Frontal cortex (tissue), 4 donors: ENCODE measurements around the gene GRIN2A. TPM values are rescaled to one million over a fixed set of nuclear protein-coding genes. Genes with fewer than 3 reads are reported as not detected.

Source experiments
- DNase-seq, 2 donors: peaks; one replicate each; pipeline ENCODE4 v3.0.0; 2012; ENCODE audit warnings: low spot score in 2 of 2
- FAIRE-seq: peaks from 2 replicates; lab custom pipeline; 2012; peaks lifted over from hg19 to GRCh38; lab: Jason Lieb, UNC
- total RNA-seq: library from RNA; depleted of rRNA; stranded (reverse); fragments of >200 nt; gene quantifications from one replicate; pipeline ENCODE4 v1.2.3, GENCODE V29; 2014
- donor health status: control.
- donor health status: control.
- donor health status: control.

GRIN2A gene
- 6.9 TPM for total RNA-seq

DNA sequence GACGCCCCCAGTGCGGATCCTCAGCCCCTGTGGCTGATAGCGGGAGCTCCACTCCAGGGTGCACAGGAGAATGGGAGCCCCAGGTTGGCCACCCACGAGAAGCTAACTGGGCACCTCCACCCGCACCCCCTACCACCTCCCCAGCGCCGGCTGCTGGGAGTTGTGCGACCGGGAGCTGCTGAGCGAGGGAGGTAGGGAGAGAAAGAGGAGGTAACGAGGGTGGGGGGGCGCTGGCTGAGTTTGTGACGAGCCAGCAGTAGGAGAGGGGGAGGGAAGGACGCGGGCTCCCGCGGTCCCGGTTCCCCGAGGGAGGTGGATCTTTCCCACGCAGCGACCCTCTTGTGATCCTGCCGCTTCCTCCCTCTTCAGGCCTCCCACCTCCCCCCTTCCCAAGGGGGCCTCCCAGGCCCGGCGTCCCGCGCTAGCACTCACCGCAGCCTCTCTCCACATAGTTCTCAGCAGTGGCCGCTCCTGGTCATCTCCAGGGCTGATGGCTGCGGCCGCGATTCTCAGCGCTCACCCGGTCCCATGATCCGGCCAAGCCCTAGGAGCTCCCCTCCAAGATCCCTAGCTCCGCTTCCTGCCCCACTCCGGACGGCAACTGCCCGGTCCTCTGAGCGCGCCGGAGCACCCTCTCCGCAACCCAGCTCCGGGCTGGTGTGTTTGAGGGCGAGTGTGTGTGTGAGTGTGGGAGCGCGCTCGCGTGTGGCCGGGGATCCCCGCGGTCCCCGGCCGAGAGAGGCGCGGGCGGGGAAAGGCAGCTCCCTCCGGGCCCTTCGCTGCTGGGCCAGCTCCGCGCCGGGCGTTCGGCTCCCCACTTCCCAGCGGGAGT lies at the start of gene GRIN2A:
TSS of gene GRIN2A (minus strand) at position 207 of the 832 bp plus-strand sequence. CDS start 2,017 bp downstream, outside the sequence.
- peak; percentile 31 to 32 for DNase-seq
- no peak for FAIRE-seq

DNA sequence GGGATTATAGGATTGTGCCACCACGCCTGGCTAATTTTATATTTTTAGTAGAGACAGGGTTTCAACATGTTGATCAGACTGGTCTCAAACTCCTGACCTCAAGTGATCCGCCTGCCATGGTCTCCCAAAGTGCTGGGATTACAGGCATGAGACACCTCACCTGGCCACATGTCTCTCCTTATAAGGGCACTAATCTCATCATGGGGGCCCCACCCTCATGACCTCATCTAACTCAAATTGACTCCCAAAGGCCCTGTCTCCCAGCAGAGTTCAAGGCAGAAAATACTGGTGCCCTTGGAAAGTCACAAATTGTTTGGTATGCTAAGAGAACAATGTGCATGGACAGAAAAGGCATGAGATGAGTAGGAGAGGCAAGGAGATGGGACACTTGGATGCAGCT lies 49.3 kb upstream of the GRIN2A start:
- no peak for FAIRE-seq
- no peak for DNase-seq

DNA sequence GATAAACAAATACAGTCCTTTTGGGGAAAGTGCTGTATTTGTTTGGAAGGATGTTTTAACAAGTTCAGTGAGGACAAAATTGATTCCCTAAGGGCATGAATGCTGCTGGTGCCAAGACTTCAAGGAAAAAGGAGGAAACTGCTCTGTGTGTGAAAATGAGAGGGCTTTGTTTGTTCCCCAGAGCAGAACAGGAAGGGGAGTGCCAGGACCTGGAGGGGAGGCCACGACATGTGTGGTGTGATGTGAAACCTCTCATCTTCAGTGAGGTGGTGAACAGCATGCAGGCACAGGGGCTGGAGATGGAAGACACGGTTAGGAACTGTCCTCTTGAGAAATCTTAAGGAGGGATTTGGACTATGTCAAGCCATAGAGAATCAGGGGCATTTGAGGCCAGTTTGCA lies 46.6 kb upstream of the GRIN2A start:
- no peak for FAIRE-seq

DNA sequence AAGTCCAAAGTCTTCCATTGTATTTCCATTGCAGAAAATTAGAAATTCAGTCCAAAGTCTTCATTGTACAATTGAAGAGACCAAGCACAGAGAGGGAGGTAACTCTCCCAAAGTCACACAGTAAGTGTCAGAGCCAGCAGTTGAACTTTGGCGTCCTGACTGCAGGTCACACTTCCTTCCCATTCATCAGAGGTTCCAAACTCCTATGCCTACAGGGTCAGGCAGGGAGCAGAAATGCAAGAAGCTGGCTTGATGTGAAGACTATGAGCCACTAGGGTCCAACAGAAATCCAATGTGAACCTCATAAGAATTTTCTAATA lies 44.7 kb upstream of the GRIN2A start:
- FAIRE-seq: no peak
- no peak for DNase-seq

More for the DNA sequence above, 46.6 kb upstream of the GRIN2A start:
- no peak for DNase-seq

DNA sequence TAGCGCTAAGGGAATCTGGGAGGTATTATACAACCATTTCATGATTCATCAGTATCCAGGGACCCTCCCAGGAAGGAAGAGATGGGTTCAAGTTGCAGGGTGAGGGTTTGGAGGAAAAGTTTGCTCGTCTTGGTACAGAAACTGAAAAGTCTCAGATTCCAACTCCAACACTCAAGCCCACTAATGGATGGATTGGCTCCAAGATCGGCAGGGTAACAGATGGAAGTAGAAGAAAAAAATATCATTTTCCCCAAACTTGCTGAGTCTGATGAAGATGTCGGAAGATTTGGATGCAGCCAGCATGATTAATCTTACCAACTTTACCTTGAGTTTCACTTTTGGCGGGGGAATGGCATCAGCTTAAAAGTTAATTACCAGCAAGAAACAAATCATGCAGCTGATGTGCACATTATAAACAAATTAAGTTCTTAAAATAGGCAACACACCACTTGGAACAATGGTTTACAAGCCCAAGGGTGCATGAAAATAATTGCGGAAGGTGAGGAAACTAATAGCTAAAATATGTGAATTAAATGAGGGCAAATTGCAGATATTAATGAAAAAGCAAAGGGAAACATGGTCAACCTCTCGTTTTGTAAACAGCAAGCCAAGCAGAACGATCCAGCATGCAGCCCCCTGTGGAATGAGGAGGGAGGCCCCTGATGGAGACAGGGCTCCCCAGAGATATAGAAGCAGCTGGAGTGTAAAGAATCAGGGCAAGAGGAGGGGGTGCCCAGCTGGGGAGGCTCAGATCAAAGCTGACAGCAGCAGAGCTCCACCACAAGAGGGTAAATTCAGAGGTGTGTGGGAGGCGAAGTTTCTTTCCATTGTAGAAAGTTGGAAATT lies 44.1 kb upstream of the GRIN2A start:
- FAIRE-seq (no peak), DNase-seq (no peak)

DNA sequence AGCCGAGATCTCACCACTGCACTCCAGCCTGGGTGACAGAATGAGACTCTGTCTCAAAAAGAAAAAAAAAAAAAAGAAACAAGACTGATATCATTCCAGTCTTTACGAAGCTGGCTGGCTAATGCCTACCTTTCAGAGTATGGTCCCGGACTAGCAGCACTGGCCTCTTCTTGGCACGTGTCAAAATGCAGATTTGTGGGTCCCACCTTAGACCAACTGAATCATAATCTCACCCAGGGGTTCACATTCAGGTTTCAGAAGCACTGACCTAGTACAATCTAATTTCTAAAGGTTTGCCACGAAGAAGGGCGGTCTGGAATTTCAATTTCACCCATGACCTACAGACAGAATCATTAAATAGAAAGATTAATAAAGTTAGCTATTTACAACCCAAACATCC lies 43.4 kb upstream of the GRIN2A start:
- DNase-seq (no peak), FAIRE-seq (no peak)

DNA sequence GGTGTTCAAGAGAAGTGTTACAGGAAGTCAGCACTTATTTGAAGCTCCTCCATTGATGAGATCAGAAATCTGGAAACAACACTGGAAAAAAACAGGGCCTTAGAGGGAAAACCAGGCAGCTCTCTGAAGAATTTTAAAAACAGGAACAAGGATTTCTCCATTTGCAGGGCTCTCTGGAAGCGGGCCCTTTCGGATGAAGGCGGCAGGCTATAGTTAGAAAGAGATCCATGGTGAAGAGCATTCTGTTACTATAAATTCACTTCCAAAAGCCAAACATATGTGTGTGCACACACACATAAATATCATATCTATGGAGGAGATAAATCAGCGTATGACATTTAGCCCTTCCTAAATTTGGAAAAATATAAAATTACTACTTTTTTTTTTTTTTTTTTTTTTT lies 42.6 kb upstream of the GRIN2A start:
- DNase-seq (no peak), FAIRE-seq (no peak)

DNA sequence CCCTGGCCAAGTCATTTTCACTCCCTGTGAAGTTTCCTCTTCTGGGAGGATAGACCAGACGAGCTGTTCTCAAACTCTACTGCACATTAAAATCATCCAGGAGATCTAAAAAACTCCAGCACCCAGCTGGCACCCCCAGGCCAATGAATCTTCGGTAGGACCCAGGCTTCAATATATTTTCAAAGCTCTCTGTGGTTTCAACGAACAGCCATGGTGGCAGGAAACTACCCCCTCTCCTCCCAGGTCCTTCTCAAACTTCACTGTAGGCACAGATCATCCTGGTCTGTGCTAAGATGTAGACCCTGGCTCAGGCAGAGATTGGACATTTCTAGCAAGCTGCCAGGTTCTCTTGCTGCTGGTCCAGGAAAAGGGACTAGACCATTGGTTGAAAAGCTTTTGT lies 38.7 kb upstream of the GRIN2A start:
- DNase-seq (no peak), FAIRE-seq (no peak)

DNA sequence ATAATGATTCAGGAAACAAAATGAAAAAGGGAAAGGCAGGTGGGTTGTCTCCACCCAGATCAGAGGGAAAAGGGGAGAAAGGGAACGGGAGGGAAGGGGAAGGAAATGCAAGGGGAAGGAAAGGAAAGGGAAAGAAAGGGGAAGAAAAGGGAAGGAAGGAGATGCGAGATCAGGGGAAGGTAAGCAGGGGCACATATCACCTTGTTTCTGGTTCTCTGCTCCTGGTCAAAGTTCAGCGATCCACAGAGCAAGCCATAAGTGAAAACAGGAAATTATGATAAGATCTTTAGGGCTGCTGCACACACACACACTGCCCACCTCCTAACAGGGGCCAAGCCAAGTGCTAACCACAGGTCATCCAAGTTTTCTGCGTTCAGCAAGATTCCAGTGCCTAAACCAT lies 37.5 kb upstream of the GRIN2A start:
- FAIRE-seq (no peak), DNase-seq (no peak)

DNA sequence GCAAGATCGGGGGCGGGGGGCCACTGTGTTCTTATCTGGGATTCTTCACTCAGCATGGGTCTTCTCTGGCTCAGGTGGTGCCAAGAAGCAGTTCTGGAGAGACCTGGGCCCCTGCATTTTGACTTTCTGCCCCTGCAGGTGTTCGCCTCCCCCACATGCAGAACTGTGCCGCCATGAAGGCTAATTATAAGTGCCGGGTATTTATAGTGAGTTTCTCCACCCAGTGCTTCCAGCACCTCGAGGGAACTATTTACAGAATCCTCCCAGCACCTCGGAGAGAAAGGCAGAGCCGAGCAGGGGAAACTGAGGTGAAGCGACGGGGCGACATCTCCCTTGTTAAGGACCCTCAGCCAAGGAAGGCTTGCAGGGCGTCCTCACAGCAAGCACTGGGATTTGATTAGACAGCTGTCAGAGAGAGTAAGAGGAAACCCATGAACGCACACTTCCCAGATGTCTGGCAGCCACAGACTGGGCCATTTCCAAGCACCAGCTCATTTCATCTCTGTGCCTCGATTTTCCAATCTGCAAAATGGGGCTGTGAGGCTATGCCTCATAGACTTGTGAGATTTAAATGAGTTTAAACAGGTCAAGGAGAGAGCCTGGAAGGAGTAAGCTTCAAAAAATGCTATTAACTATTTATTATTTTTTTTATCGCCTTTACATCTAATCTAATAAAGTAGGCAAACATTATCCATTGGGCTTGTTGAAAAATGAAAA lies 36.4 kb upstream of the GRIN2A start:
- FAIRE-seq (no peak), DNase-seq (no peak)

DNA sequence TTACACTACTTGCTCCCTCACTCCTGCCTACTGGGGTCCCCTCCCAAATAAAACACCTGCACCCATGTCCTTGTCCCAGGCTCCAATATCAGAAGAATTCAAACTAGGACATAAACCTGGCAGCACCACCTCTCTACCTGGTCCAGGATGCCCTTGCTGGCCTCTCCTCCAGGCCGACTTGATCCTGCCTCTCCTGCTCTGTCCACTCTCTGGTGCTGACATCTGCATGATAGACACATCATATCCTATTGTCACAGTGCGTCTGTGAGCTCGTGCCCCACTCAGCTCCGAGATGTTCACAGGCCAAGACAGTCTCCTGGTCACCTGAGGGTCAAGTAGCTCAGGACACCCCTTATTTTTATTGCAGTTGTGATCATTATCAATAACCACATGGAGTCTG lies 31.5 kb upstream of the GRIN2A start:
- FAIRE-seq: no peak

DNA sequence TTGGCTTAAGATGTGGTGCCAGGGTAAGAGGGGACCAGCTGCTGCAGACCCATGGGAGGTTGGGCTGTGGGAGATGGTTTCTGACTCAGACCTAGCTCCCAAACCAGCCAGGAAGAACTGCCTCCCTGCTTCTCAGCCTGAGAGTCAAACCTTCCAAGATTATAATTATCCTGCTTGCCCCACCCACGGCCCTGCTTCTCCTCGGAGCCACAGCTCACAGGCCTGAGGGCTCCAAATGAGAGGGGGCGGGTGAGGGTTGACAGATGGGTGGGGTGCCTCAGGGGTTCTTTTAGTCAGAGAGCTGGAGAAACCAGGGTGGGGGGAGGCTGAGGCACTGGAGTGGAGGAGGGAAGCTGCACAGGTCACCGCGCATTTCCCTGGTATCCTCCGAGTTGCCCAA lies 28.7 kb upstream of the GRIN2A start:
- FAIRE-seq (no peak), DNase-seq (no peak)

More for the DNA sequence above, 31.5 kb upstream of the GRIN2A start:
- no peak for DNase-seq

DNA sequence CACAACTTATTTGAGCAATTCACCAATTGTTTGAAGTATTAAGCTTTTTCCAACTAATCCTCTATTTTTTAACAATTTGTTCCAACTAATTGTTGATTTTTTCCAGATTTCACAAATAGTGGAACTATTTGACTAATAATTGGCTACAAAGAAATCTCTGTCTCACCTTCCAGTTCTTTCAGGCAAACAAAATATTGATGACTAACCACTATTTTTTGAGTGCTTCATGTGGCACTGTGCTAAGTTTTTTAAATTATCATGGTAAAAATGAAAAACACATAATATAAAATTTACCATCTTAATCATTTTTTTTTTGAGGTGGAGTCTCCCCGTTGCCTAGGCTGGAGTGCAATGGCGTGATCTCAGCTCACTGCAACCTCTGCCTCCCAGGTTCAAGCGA lies 24.6 kb upstream of the GRIN2A start:
- no peak for FAIRE-seq
- no peak for DNase-seq

DNA sequence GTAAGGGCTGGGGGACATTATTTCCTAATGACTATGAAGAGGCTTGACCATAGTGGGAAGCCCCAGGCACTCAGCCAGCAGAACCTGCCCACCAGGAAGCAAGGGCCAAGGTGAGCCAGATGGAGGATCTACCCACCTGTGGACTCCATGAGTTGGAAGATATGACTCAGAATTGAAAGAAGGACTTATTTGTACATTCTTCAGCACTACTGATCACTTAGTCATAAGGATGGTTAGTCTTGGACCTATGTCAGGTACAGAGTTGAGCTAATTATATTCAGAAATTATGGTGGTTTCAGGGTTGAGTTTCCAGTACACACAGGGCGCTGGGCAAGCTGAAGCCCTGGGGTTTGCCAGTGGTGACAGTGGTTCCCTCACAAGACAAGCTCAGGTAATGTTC lies 24.0 kb upstream of the GRIN2A start:
- DNase-seq (no peak), FAIRE-seq (no peak)

DNA sequence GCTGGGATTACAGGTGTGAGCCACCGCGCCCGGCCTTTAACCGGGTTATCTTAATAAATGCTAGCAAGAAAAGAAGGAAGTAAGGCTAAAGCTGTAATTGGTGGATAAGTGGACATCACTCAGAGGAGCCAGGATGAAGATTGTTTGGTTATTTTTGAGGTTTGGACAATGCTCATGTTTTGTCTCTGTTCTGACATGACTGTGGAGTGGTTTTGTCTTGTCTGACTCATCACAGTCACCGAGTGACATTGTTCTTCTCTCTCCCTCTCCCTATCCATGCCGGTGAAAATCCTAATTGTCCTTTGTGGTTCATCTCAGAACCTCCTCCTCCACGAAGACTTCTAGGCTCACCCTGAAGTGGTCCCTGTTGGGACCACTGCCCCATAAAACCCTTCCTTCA lies 23.5 kb upstream of the GRIN2A start:
- no peak for FAIRE-seq
- DNase-seq: no peak

DNA sequence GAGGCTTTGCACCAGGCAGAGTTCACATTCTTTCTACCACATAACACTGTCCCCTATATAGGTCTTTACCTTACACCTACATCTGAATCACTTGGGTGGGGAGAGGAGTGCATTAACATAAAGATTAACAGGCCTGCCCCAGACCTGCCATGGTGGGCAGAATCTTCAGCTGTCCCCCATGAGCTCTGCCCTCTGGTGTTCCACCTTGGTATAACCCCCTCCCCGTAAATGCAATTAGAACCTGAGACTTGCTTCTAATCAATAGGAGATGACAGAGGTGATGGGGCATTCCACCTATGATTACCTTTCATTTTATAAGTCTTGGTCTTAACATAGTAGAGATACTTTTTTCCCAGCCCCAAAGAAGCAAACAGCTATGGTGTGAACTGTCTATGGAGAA lies 20.4 kb upstream of the GRIN2A start:
- FAIRE-seq (no peak), DNase-seq (no peak)

DNA sequence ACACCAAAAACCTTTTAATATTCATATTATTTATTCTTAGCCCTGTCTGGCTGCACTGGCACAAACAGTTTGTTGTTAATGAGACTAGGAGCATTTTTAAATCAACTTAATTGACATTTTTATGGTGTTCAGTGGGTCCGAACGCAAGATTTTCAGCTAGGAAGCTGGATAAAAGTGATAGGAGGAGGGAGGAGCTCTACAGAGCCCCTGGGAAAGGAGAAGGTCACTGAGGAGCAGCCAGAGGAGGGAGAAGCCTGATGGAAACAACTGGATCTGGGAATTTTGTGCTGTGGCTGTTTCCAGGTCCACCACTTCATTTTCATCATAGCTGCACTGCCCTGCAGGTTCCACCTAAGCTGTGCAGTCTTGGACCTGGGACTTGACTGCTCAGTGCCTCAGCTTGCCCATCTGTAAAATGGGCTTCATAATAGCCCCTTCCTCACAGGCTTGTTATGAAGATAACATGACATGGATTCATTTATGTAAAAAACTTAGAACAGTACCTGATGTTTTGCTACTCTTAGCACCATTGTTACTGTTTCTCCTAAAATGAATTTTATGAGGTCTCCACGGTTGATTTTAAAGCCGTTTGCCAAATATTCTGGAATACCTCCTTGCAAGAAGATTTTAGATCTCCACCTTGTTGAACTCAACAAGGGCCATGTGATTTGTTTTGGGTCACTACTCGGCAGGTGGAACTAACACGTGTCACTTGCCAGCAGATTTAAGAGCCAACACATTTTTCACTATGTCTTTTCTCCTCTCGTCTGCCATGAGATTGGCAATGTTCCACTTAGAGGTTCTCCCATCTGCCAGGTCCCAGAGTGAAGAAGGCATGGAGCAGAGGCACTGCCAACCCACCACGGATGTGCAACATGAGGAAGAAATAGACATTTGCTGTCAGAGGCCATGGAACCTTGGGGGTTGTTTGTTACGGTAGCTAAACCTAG lies 18.7 kb upstream of the GRIN2A start:
- FAIRE-seq (no peak), DNase-seq (no peak)

DNA sequence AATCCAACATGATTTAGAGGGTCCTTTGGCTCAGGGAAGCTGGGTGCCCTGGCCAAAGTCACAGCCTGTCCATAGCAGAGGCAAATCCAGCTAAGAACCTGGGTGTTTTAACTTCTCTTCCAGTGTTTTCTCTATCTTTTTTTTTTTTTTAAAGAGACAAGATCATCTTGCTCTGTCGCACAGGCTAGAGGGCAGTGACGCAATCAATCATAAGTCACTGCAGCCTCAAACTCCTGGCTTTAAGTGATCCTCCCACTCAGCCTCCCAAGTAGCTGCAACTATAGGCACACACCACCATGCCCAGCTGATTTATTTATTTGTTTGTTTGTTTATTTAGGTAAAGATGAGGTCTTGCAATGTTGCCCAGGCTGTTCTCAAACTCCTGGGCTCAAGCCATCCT lies 14.8 kb upstream of the GRIN2A start:
- DNase-seq: no peak
- FAIRE-seq: no peak

DNA sequence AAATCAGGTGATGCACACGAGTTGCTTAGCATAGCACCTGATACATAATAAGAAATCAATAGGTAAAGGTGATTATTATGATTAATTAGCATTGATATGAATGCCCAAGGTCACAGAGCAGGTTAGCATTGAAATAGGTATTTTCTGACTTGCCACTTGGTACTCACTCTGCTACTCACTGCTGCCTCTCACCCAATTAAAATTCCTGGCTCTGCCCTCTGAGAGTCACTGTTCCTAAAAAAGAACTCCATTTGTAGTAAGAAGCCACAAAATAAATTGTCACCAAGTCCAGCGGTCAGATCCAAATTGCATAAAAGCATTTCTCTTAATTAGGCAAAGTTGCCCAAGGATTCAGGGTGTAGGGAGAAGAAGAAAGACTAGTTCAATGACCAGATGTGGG lies 8.9 kb upstream of the GRIN2A start:
- DNase-seq: no peak
- no peak for FAIRE-seq
